GM12875 (cell line): Measurements from ENCODE around the gene AMDHD2.

ENCODE experiments used
- H3K4me3 ChIP-seq: one replicate; pipeline ENCODE4 v1.5.1; 2011; ENCODE audit warnings: low read depth, low read length, control low read depth
- TF ChIP-seq, protein P1 (sequence below): IDR thresholded peaks from 2 replicates; pipeline ENCODE4 v1.5.1; 2011; ENCODE audit warnings: low read depth, mild to moderate bottlenecking, control low read depth, inconsistent platforms, low read length, moderate library complexity, borderline replicate concordance; ENCODE audit not compliant: insufficient read depth

AMDHD2 gene

DNA sequence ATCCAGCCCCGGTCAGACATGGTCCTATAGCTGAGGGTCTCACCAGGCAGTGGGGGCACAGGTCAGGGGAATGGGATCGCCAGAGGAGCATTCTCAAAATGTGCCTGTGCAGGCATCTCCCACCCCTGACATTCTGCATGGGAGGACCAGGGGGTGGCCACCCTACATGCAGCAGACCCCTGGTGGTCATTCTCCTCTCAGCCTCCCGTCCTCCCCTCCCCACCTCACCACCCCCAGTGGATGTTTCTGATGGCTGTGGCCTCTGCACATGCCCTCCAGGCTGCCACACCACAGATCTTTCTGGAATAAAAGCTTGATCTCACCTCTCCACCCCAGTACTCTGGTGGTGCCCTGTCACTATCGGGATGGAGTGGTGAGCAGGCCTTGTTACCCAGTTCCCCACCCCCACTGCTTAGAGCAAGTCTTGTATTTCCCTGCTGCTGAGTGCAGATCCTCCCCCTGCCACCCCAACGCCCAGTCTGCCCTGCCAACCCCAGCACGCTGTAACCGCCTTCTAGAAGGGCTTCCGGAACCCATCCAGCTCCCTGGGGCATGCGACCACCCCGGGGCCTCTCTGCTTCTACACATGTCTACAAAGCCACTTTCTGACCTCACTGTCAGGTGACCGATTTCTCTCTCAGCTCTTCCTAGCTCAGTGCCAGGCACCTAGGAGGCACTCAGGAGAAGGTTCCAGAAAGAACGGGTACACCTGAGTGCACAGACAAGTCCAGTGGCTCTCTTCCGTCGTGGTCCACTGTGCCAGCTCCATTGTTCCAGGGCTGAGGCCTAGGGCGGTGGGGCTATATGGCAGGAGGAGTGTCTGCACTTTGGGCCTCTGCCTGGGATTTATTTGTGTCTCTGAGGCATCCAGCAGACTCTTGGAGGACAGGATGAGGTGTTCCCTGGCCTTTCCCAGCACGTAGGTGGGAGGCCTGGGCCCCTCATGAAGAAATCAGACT is 36.0 kb upstream of the AMDHD2 start:
- TF ChIP-seq, protein P1, sequence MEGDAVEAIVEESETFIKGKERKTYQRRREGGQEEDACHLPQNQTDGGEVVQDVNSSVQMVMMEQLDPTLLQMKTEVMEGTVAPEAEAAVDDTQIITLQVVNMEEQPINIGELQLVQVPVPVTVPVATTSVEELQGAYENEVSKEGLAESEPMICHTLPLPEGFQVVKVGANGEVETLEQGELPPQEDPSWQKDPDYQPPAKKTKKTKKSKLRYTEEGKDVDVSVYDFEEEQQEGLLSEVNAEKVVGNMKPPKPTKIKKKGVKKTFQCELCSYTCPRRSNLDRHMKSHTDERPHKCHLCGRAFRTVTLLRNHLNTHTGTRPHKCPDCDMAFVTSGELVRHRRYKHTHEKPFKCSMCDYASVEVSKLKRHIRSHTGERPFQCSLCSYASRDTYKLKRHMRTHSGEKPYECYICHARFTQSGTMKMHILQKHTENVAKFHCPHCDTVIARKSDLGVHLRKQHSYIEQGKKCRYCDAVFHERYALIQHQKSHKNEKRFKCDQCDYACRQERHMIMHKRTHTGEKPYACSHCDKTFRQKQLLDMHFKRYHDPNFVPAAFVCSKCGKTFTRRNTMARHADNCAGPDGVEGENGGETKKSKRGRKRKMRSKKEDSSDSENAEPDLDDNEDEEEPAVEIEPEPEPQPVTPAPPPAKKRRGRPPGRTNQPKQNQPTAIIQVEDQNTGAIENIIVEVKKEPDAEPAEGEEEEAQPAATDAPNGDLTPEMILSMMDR = no peak
- no peak overlapping the region for H3K4me3 ChIP-seq

GRCh38 chr16:2484898-2485508 is 35.2 kb upstream of the AMDHD2 start:
- H3K4me3 ChIP-seq = no peak overlapping the region
- TF ChIP-seq, protein P1 = no peak

- no peak overlapping the region for H3K4me3 ChIP-seq
- TF ChIP-seq, protein P1 = no peak
These were observed 34.2 kb upstream of the AMDHD2 start for GRCh38 chr16:2485811-2486507.

DNA sequence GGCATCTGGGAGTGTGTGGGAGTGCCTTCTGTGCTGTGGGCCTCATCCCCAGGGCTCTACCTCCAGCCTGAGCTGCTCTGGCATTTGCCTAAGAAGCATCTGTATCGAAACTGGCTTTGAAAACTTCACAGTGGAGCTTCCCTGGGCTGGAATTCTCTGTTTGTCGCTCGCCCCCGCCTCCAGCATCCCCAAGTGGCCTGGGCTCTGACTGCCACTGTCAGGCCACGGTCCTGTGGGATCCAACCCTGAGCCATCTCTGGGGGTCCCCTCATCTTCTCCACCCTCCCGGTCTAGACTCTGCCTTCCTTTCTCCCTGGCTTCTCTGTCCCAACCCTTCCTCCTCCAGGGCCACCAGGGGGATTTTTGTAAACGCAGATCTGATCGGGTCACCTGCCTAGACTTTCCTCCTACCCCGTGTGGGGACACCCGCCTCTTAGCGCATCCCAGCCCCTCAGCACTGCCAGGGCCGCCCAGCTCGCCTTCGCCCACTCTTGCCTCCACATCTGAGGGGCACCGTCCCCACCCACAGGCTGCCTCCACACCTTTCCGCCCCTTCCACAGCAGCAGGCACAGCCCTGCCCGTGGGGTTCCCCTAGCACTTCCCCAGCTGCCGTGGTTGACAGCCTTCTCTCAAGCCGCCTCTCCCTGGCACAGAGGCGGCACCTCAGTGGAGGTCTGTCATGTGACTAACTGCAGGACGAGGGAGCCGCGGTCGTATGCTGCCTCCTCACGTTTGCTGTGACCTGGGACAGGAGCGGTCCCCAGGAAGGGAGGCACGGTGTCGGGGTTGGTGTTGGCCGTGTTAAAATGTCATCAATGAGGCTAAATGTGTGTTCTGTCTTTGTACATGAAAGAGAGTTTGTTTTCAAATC is 33.3 kb upstream of the AMDHD2 start:
- TF ChIP-seq, protein P1 = peak; percentile 47
- no peak overlapping the region for H3K4me3 ChIP-seq

DNA sequence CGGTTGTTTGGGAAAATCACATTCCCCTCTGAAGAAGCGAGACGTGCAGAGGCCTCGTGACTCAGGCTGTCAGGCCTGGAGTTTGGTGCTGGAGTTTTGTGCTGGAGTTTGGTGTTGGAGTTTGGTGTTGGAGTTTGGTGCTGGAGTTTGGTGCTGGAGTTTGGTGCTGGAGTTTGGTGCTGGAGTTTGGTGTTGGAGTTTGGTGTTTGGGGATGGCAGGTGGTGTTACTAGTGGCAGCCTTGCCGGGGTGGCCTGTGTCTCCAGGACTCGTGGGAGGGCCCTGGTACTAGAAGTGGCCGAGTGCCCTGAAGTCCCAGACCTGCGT is 32.7 kb upstream of the AMDHD2 start:
- TF ChIP-seq, protein P1 = no peak
- no peak overlapping the region for H3K4me3 ChIP-seq

DNA sequence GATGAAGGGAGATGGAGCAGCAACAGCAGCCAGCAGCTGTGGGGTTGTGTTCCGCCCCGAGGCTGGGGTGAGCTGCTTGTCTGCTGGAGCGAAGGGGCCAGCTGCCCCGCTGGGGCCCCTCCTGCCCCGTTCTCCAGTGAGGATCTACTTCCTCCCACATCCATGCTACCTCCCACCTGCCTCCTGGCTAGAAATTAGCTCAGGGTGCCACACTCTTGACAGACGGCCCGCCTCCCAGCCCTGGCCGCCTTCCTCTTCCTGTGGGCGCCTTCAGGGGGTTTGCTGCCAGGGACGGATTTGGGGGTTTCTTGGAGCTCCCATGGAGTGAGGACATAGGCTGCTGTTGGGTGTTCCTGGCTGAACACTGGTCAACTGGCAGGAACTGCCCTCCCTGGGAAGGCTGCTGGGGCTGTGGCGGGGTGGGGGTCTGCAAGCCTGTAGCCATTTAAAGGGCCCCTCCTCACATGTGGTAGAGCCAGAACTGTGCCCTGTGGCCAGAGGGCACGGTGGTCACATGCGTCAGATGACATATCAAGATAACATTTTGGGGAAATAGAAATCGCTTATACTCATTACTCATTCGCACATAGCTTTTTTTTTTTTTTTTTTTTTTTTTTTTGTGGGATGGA is 32.2 kb upstream of the AMDHD2 start:
- TF ChIP-seq, protein P1 = no peak
- no peak overlapping the region for H3K4me3 ChIP-seq
